Measurements from ENCODE around the gene LRMDA.

LRMDA gene

GRCh38 chr10:75753621-75754020, 322.2 kb downstream of the LRMDA start:
- Histone ChIP-seq H4K20me1 (ENCODE audit: insufficient read depth, low read length, poor library complexity, severe bottlenecking) (no peaks in the 10 kb centered on the region), H3F3A (ENCODE audit: low read depth) (no peaks in the 10 kb centered on the region), H3K36me3 (ENCODE audit: insufficient read depth, low read length) (no peaks in the 10 kb centered on the region), H3K4me1 (ENCODE audit: insufficient read depth, low read length, poor library complexity, severe bottlenecking) (peaks cover 6% of the 10 kb centered on the region), H3K9ac (ENCODE audit: low read depth, low read length, poor library complexity, severe bottlenecking) (no peak overlapping the region), H3K79me2 (ENCODE audit: insufficient read depth, low read length) (no peaks in the 10 kb centered on the region), H3K9me3 (ENCODE audit: insufficient read depth, low read depth, low read length) (no peaks in the 10 kb centered on the region), H3K9me2 (replicated peaks; ENCODE audit: low read depth, low read length) (no peaks in the 10 kb centered on the region), H3K27me3 (ENCODE audit: insufficient read depth, low read length, poor library complexity, severe bottlenecking) (no peaks in the 10 kb centered on the region), H3K4me2 (ENCODE audit: low read depth, low read length, poor library complexity, severe bottlenecking) (no peak overlapping the region), H2AFZ (ENCODE audit: low read length) (no peak overlapping the region), H3K4me3 (ENCODE audit: low read length, poor library complexity, severe bottlenecking) (no peak overlapping the region)
- TF ChIP-seq CTCF (conservative IDR thresholded peaks at IDR 0.05; ENCODE audit: low read length), result no peak
- no peak for TF ChIP-seq EZH2phosphoT487 (IDR thresholded peaks at IDR 0.05; ENCODE audit: borderline replicate concordance)

DNA sequence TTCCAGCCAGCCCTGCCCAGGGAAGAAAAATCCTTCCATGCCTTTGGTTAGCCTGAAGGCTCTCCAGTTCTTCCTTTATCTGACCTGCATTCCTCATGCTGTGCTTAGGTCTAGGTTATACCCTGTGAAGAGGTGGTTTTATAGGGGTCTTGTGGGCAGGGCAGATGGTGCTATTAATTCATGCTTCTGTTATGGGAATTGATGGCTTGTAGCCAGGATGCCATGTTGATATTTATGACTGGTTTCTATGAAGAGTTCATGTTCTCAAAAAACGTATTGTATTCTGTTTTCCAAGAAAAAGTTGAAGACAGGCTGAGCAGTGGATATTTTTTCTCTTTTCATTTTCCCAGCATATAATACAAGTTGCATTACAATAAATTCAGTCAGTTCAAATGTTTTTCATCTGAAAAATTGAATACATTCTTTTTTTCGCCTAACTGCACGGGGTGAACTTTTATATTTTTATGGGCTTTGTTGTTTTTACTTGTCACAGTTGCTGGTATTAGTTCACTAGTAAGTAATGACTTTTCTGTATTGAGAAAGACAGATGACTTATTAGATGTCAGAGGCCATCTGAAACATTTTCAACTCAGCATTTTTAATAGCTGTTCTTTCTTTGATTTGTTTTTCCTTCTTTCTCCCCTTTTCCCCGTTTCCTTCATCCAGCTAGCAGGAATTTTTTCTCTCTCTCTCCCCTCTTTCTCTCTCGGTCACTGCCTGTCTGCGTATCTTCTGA, 322.8 kb downstream of the LRMDA start:
- no peak overlapping the region for H2AFZ ChIP-seq (ENCODE audit: low read length)
- no peaks in the 10 kb centered on the region for H3K27me3 ChIP-seq (ENCODE audit: insufficient read depth, low read length, poor library complexity, severe bottlenecking)
- H3K9me3 ChIP-seq (ENCODE audit: insufficient read depth, low read depth, low read length), result no peaks in the 10 kb centered on the region
- H3K36me3 ChIP-seq (ENCODE audit: insufficient read depth, low read length), result no peaks in the 10 kb centered on the region
- H3K4me3 ChIP-seq (ENCODE audit: low read length, poor library complexity, severe bottlenecking), result no peak overlapping the region
- no peaks in the 10 kb centered on the region for H3K9me2 ChIP-seq (replicated peaks; ENCODE audit: low read depth, low read length)
- no peak overlapping the region for H3K9ac ChIP-seq (ENCODE audit: low read depth, low read length, poor library complexity, severe bottlenecking)
- TF ChIP-seq CTCF (conservative IDR thresholded peaks at IDR 0.05; ENCODE audit: low read length) (no peak), EZH2phosphoT487 (IDR thresholded peaks at IDR 0.05; ENCODE audit: borderline replicate concordance) (no peak)
- H3K4me2 ChIP-seq (ENCODE audit: low read depth, low read length, poor library complexity, severe bottlenecking), result no peak overlapping the region
- H3K4me1 ChIP-seq (ENCODE audit: insufficient read depth, low read length, poor library complexity, severe bottlenecking), result peaks cover 6% of the 10 kb centered on the region
- H4K20me1 ChIP-seq (ENCODE audit: insufficient read depth, low read length, poor library complexity, severe bottlenecking), result no peaks in the 10 kb centered on the region
- no peaks in the 10 kb centered on the region for H3K79me2 ChIP-seq (ENCODE audit: insufficient read depth, low read length)
- no peaks in the 10 kb centered on the region for H3F3A ChIP-seq (ENCODE audit: low read depth)

- H3K9ac ChIP-seq (ENCODE audit: low read depth, low read length, poor library complexity, severe bottlenecking), result no peak overlapping the region
- TF ChIP-seq EZH2phosphoT487 (IDR thresholded peaks at IDR 0.05; ENCODE audit: borderline replicate concordance) (no peak), CTCF (conservative IDR thresholded peaks at IDR 0.05; ENCODE audit: low read length) (no peak)
- no peak overlapping the region for H3K4me2 ChIP-seq (ENCODE audit: low read depth, low read length, poor library complexity, severe bottlenecking)
- no peaks in the 10 kb centered on the region for H3K27me3 ChIP-seq (ENCODE audit: insufficient read depth, low read length, poor library complexity, severe bottlenecking)
- H3K4me1 ChIP-seq (ENCODE audit: insufficient read depth, low read length, poor library complexity, severe bottlenecking), result peaks cover 6% of the 10 kb centered on the region
- H3K36me3 ChIP-seq (ENCODE audit: insufficient read depth, low read length), result no peaks in the 10 kb centered on the region
- no peaks in the 10 kb centered on the region for H3F3A ChIP-seq (ENCODE audit: low read depth)
- no peak overlapping the region for H2AFZ ChIP-seq (ENCODE audit: low read length)
- H3K9me3 ChIP-seq (ENCODE audit: insufficient read depth, low read depth, low read length), result no peaks in the 10 kb centered on the region
- H3K9me2 ChIP-seq (replicated peaks; ENCODE audit: low read depth, low read length), result no peaks in the 10 kb centered on the region
- H3K79me2 ChIP-seq (ENCODE audit: insufficient read depth, low read length), result no peaks in the 10 kb centered on the region
- H4K20me1 ChIP-seq (ENCODE audit: insufficient read depth, low read length, poor library complexity, severe bottlenecking), result no peaks in the 10 kb centered on the region
- no peak overlapping the region for H3K4me3 ChIP-seq (ENCODE audit: low read length, poor library complexity, severe bottlenecking)
These were observed 324.1 kb downstream of the LRMDA start for GRCh38 chr10:75755528-75755927.

All from Loucy (cell line).